ENCODE measurements around the gene GALNT5. TPM values are rescaled to one million over a fixed set of nuclear protein-coding genes. Genes with fewer than 3 reads are reported as not detected.

GALNT5 gene
- total RNA-seq, 1 donor from 2014 or later = not detected

- peaks cover 6% of the 10 kb centered on the region for H3K4me1 Mint-ChIP-seq
Measured at GRCh38 chr2:157302492-157303099, 45.1 kb downstream of the GALNT5 start.

GRCh38 chr2:157303612-157304011 is 46.1 kb downstream of the GALNT5 start:
- H3K9me3 Mint-ChIP-seq = no peaks in the 10 kb centered on the region

More at GRCh38 chr2:157302492-157303099, 45.1 kb downstream of the GALNT5 start:
- Histone ChIP-seq H3K79me2 (ENCODE audit: low read depth) (no peaks in the 10 kb centered on the region), H3K9me3 (ENCODE audit: low read depth) (no peaks in the 10 kb centered on the region), H3K9ac (no peak overlapping the region), H3K27ac (no peak overlapping the region), H3K27me3 (no peaks in the 10 kb centered on the region), H3K4me3 (no peak overlapping the region), H3K36me3 (no peaks in the 10 kb centered on the region), H3K4me1 (peaks cover 22% of the 10 kb centered on the region), H3F3A (ENCODE audit: low read depth) (peaks cover 7% of the 10 kb centered on the region), H3K4me2 (no peak overlapping the region), H4K20me1 (ENCODE audit: low read depth) (no peaks in the 10 kb centered on the region), H2AFZ (replicated peaks) (no peak overlapping the region)
- no peak overlapping the region for H3K27ac Mint-ChIP-seq
- no peaks in the 10 kb centered on the region for H3K36me3 Mint-ChIP-seq
- H3K27me3 Mint-ChIP-seq (ENCODE audit: insufficient read depth, low read depth) = peaks cover 5% of the 10 kb centered on the region
- no peaks in the 10 kb centered on the region for H3K9me3 Mint-ChIP-seq
- peak; percentile 82 for DNase-seq (ENCODE audit: low spot score)
- TF ChIP-seq EZH2phosphoT487 (IDR thresholded peaks at IDR 0.05) (no peak), CTCF (IDR thresholded peaks at IDR 0.05) (peak; percentile 89)
- no peak overlapping the region for H3K4me3 Mint-ChIP-seq

GRCh38 chr2:157304811-157305722 is 47.6 kb downstream of the GALNT5 start:
- no peaks in the 10 kb centered on the region for H3K36me3 Mint-ChIP-seq

More at GRCh38 chr2:157303612-157304011, 46.1 kb downstream of the GALNT5 start:
- H3F3A ChIP-seq (ENCODE audit: low read depth) = peaks cover 7% of the 10 kb centered on the region
- H3K36me3 ChIP-seq = no peaks in the 10 kb centered on the region
- Mint-ChIP-seq H3K4me1 (peaks cover 6% of the 10 kb centered on the region), H3K36me3 (no peaks in the 10 kb centered on the region), H3K27me3 (ENCODE audit: insufficient read depth, low read depth) (peaks cover 5% of the 10 kb centered on the region), H3K27ac (no peak overlapping the region), H3K4me3 (no peak overlapping the region)
- no peak overlapping the region for H3K27ac ChIP-seq
- H3K9me3 ChIP-seq (ENCODE audit: low read depth) = no peaks in the 10 kb centered on the region
- no peak overlapping the region for H3K4me3 ChIP-seq
- H3K4me2 ChIP-seq = no peak overlapping the region
- no peak for DNase-seq (ENCODE audit: low spot score)
- H4K20me1 ChIP-seq (ENCODE audit: low read depth) = no peaks in the 10 kb centered on the region
- H2AFZ ChIP-seq (replicated peaks) = no peak overlapping the region
- H3K4me1 ChIP-seq = peaks cover 22% of the 10 kb centered on the region
- no peak for TF ChIP-seq EZH2phosphoT487 (IDR thresholded peaks at IDR 0.05)
- TF ChIP-seq EZH2 (IDR thresholded peaks at IDR 0.05) = no peak
- TF ChIP-seq CTCF (IDR thresholded peaks at IDR 0.05) = no peak
- H3K27me3 ChIP-seq = no peaks in the 10 kb centered on the region
- H3K79me2 ChIP-seq (ENCODE audit: low read depth) = no peaks in the 10 kb centered on the region
- no peak overlapping the region for H3K9ac ChIP-seq

More at GRCh38 chr2:157304811-157305722, 47.6 kb downstream of the GALNT5 start:
- Mint-ChIP-seq H3K9me3 (no peaks in the 10 kb centered on the region), H3K4me1 (peaks cover 6% of the 10 kb centered on the region), H3K4me3 (no peak overlapping the region), H3K27me3 (ENCODE audit: insufficient read depth, low read depth) (peaks cover 5% of the 10 kb centered on the region), H3K27ac (no peak overlapping the region)
- H3K79me2 ChIP-seq (ENCODE audit: low read depth) = no peaks in the 10 kb centered on the region
- peak overlapping the region; percentile 35 for H2AFZ ChIP-seq (replicated peaks)
- H3K4me1 ChIP-seq = peaks cover 22% of the 10 kb centered on the region
- peak; percentile 14 for DNase-seq (ENCODE audit: low spot score)
- peak overlapping the region; percentile 35 for H3K4me2 ChIP-seq
- H3K36me3 ChIP-seq = no peaks in the 10 kb centered on the region
- no peak overlapping the region for H3K9ac ChIP-seq
- H3K9me3 ChIP-seq (ENCODE audit: low read depth) = no peaks in the 10 kb centered on the region
- no peaks in the 10 kb centered on the region for H3K27me3 ChIP-seq
- peaks cover 7% of the 10 kb centered on the region for H3F3A ChIP-seq (ENCODE audit: low read depth)
- TF ChIP-seq CTCF (IDR thresholded peaks at IDR 0.05) (no peak), EZH2 (IDR thresholded peaks at IDR 0.05) (no peak), EZH2phosphoT487 (IDR thresholded peaks at IDR 0.05) (no peak)
- no peak overlapping the region for H3K4me3 ChIP-seq
- no peak overlapping the region for H3K27ac ChIP-seq
- H4K20me1 ChIP-seq (ENCODE audit: low read depth) = no peaks in the 10 kb centered on the region
